ENCODE results near the gene HOXD3. TPM values are rescaled to one million over a fixed set of nuclear protein-coding genes. Genes with fewer than 3 reads are reported as not detected.

HOXD3 gene
- total and polyA plus RNA-seq, 12 donors, result 0.10 to 1.1 (median 0.27) TPM; not detected in 5

GRCh38 chr2:176128982-176129796 lies 27.9 kb upstream of the HOXD3 start, which contains the start of gene HOXD8:
Gene HOXD8 (plus strand): TSS chr2:176129705. CDS start chr2:176130367, 662 bp downstream.
- no peak for TF ChIP-seq CTCF (IDR thresholded peaks at IDR 0.05)
- peaks cover 0 to 44% (median 11%) of the 10 kb centered on the region in 9 donors for H3K4me1 ChIP-seq
- H3K27ac ChIP-seq, result peak within 1 kb of the TSS in 7 of 10 donors; percentile 5 to 80 (median 38)
- H3K36me3 ChIP-seq, result no peaks in the 10 kb centered on the region
- no peaks in the 10 kb centered on the region for H3K9me3 ChIP-seq
- DNase-seq, result peak in 1 of 2 donors; percentile 43
- intact Hi-C loops (cut with DNase I), result loop anchor here (2.0 to 10.0 kb wide), 9 partner anchors 423 to 1018 kb away; no protein-coding TSS in a partner anchor
- H3K4me3 ChIP-seq, result peak within 1 kb of the TSS in 9 of 10 donors; percentile 20 to 51 (median 39)
- 2 to 3% methylated on average over 64 of the region's 64 CpGs for WGBS, 2 donors
- peaks cover 58 to 99% (median 97%) of the 10 kb centered on the region in 7 donors for H3K27me3 ChIP-seq
- ATAC-seq, result peak in 3 of 8 donors; percentile 19 to 32 (median 28)

- peak overlapping the region in 9 of 10 donors; percentile 19 to 51 (median 39) for H3K4me3 ChIP-seq
- peak in 1 of 8 donors; percentile 53 for ATAC-seq
- no peak for DNase-seq
Observed at GRCh38 chr2:176129813-176130146, 27.3 kb upstream of the HOXD3 start.

GRCh38 chr2:176130147-176130956 lies 26.8 kb upstream of the HOXD3 start:
- DNase-seq, result no peak
- Histone ChIP-seq H3K4me3 (peak overlapping the region in 9 of 10 donors; percentile 20 to 51 (median 38)), H3K27me3 (peaks cover 46 to 99% (median 97%) of the 10 kb centered on the region in 7 donors), H3K27ac (peak overlapping the region in 7 of 10 donors; percentile 5 to 80 (median 38)), H3K9me3 (no peaks in the 10 kb centered on the region), H3K4me1 (peaks cover 0 to 44% (median 11%) of the 10 kb centered on the region in 9 donors), H3K36me3 (no peaks in the 10 kb centered on the region)
- intact Hi-C loops (cut with DNase I), result loop anchor here in 2 of 10 donors (5.0 to 10.0 kb wide), 2 partner anchors 322 to 684 kb away; no protein-coding TSS in a partner anchor
- ATAC-seq, result peak in 3 of 8 donors; percentile 28 to 61 (median 38)
- WGBS, 2 donors, result 1 to 2% methylated on average over 89 to 100 of the region's 100 CpGs
- no peak for TF ChIP-seq CTCF (IDR thresholded peaks at IDR 0.05)

More at GRCh38 chr2:176129813-176130146, 27.3 kb upstream of the HOXD3 start:
- no peaks in the 10 kb centered on the region for H3K9me3 ChIP-seq
- no peaks in the 10 kb centered on the region for H3K36me3 ChIP-seq
- peaks cover 52 to 99% (median 97%) of the 10 kb centered on the region in 7 donors for H3K27me3 ChIP-seq
- H3K27ac ChIP-seq, result peak overlapping the region in 4 of 10 donors; percentile 20 to 80 (median 58)
- intact Hi-C loops (cut with DNase I), result loop anchor here (2.0 to 10.0 kb wide), 10 partner anchors 323 to 1018 kb away; no protein-coding TSS in a partner anchor
- H3K4me1 ChIP-seq, result peaks cover 0 to 44% (median 11%) of the 10 kb centered on the region in 9 donors
- WGBS, 2 donors, result 1 to 2% methylated on average over 28 to 43 of the region's 43 CpGs
- TF ChIP-seq CTCF (IDR thresholded peaks at IDR 0.05), result no peak
